ENCODE data around the gene ADIPOQ.

- TF ChIP-seq ARNTL (CRISPR knock-in tag; IDR thresholded peaks at IDR 0.05; ENCODE audit: borderline replicate concordance, low read depth), result no peak
- TF ChIP-seq ZFP30 (CRISPR knock-in tag; IDR thresholded peaks at IDR 0.05), result no peak
- no peak for TF ChIP-seq TOX (CRISPR knock-in tag; IDR thresholded peaks at IDR 0.05; ENCODE audit: borderline replicate concordance)
- no peak for TF ChIP-seq PATZ1 (CRISPR knock-in tag; IDR thresholded peaks at IDR 0.05; ENCODE audit: borderline replicate concordance)
- TF ChIP-seq RARB (CRISPR knock-in tag; IDR thresholded peaks at IDR 0.05), result no peak
- no peak for TF ChIP-seq ZFP3 (CRISPR knock-in tag; IDR thresholded peaks at IDR 0.05)
- no peak for TF ChIP-seq CREB5 (CRISPR knock-in tag; IDR thresholded peaks at IDR 0.05; ENCODE audit: low read depth)
- TF ChIP-seq TSHZ2 (CRISPR knock-in tag; IDR thresholded peaks at IDR 0.05), result no peak
Observed at GRCh38 chr3:186802701-186803100, 39.8 kb upstream of the ADIPOQ start.
